GM19372 (cell line): Measurements from ENCODE around the gene SARS1.
"Not testable (repeated sequence)": the region's sequence is repeated elsewhere in the genome, so short reads cannot be mapped to it uniquely, and the experiment has no call there.

Experiments used
- ATAC-seq: cut with Tn5 transposase; IDR thresholded peaks from one replicate; pipeline ENCODE4 v1.9.1; 2021; ENCODE audit warnings: mild to moderate bottlenecking, low read depth, moderate library complexity; ENCODE audit not compliant: unreplicated experiment

SARS1 gene, protein sequence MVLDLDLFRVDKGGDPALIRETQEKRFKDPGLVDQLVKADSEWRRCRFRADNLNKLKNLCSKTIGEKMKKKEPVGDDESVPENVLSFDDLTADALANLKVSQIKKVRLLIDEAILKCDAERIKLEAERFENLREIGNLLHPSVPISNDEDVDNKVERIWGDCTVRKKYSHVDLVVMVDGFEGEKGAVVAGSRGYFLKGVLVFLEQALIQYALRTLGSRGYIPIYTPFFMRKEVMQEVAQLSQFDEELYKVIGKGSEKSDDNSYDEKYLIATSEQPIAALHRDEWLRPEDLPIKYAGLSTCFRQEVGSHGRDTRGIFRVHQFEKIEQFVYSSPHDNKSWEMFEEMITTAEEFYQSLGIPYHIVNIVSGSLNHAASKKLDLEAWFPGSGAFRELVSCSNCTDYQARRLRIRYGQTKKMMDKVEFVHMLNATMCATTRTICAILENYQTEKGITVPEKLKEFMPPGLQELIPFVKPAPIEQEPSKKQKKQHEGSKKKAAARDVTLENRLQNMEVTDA

DNA sequence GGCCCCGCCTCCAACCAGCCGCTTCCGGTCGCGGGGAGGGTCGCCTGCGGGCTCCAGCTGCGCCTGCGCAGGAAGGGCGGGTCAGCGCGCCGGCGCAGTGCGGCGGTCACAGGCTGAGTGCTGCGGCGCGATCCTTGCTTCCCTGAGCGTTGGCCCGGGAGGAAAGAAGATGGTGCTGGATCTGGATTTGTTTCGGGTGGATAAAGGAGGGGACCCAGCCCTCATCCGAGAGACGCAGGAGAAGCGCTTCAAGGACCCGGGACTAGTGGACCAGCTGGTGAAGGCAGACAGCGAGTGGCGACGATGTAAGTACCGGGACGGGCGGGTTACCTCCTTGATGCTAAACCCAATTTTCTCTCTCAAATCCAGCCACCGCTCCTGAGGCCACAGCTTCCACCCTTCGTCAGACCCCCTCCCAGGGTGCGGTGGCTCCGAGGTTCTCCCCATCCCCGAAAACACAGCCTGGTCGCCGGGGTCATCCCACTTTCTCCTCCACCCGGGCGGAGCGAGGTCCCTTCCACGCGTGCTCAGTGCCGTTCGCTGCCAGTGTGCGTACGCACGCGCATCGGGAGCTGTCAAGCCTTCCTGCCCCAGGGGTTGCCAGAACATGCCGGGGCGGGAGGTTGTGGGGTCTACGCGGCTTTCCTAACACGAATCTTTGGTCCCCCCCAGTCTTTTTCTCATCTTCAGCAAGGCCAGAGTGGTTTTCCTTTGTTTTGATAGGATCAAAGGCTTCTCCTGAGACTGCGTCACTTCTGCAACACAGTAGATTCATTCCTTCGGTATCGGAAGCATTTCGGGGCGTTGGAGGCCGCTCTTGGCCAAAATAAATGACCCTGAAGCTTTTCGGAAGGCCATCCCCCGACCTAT, at the start of gene SARS1:
TSS of gene SARS1 (plus strand) at position 95 of the 870 bp plus-strand sequence. CDS start at position 170, 75 bp downstream.
- ATAC-seq = peak; percentile 77

DNA sequence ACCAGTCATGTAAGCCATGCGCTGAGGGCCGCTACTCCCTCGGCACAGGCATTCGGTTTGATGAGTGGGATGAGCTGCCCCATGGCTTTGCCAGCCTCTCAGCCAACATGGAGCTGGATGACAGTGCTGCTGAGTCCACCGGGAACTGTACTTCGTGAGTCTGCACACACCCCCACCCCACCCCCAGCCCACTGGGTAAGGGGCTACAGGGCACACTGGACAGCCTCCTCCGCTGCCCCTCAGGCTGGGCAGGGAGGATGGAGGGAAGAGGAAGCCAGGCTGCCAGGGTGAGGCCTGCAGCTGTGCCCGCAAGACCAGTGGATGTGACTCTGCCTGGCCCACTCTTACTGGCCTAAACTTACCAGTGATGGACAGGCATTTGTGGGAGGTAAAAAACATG, 49.2 kb upstream of the SARS1 start:
- ATAC-seq = no peak

- ATAC-seq = peak; percentile 63
These were observed 46.7 kb upstream of the SARS1 start for GRCh38 chr1:109167001-109167506.

GRCh38 chr1:109170035-109170764, 43.5 kb upstream of the SARS1 start:
- no peak for ATAC-seq

- no peak for ATAC-seq
These were observed 42.1 kb upstream of the SARS1 start for GRCh38 chr1:109171646-109172045.

DNA sequence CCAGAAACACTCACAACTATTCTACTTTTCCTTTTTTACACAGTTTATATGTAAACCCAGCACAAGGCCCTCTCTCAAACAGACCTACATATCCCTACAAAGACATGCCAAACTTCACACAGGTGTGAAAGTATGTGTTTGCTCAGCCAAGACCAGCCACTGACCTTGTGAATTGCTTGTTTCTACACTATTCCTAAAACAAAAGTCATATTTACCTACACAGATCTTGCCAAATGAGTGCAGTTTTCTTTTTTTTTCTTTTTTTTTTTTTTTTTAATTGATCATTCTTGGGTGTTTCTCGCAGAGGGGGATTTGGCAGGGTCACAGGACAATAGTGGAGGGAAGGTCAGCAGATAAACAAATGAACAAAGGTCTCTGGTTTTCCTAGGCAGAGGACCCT, 37.4 kb upstream of the SARS1 start:
- ATAC-seq = not testable (repeated sequence)

GRCh38 chr1:109180715-109181084, 33.0 kb upstream of the SARS1 start:
- not testable (repeated sequence) for ATAC-seq

- ATAC-seq = no peak
These were observed 32.5 kb upstream of the SARS1 start for GRCh38 chr1:109181085-109181806.

DNA sequence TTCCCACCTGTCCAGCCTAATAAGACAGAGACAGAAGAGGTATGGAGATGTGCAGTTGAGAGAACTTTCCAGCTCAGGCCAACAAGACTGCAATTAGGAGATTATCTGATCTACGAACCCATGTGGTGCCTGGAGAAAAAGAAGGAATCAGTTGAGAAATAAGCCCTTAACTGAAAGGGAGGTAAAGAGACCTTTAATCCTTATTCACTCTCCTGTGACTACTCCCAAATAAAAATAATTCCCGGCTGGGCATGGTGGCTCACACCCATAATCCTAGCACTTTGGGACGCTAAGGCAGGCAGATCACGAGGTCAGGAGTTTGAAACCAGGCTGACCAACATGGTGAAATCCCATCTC, 31.9 kb upstream of the SARS1 start:
- ATAC-seq = no peak

- ATAC-seq = no peak
These were observed 30.5 kb upstream of the SARS1 start for GRCh38 chr1:109183058-109183738.

DNA sequence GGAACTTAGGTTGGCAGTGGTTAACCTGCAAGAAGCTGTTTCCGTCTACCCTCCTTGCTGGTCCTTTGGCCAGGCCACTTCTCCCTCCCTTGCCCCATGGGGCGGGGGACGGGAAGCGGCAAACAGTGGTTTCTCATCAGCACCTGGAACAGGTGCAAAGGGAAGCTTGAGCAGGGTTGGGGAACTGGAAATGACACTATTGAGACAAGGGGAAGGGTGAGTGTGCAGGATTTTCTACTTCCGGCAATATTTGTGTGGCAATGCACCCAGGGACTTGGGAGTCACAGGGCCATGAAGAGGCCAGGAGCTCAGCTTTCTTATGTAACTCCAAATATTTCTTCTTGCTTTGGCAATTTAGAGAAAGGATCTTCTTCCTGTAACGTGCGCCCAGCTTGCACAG, 29.0 kb upstream of the SARS1 start:
- no peak for ATAC-seq

- no peak for ATAC-seq
These were observed 28.4 kb upstream of the SARS1 start for GRCh38 chr1:109185357-109185756.

DNA sequence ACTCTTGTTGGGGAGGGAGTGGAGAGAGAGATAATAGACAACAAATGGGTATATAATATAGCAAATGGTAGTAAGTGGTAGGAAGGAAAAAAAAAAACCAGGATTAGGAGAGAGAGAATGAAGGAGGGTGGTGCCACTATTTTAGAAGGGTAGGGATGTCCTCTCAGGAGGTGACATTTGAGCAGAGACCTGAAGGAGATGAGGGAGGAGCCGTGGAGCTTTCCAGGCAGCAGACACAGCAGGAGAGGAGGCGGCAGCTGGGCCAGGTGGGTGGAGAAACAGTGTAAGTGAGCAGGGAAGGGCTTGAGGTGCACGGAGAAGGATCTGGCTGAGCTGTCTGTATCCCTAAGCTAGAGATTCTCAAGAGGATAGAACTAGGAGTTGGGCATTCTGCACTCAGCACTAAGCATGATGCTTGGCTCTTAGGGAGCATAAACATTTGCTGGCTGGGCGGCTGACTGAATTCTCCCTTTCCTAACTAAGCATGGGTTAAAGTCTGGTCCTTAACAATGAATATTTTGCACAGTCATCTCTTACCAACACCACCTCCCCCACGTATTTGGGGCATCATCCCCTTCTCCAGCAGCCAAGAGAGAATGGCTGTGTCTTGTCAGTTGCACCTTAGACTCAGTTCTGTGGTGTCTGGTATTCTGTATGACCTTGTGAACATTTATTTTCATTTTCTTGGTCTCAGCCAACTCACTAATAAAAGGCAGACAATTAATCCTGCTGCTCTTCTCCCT, 27.6 kb upstream of the SARS1 start:
- no peak for ATAC-seq

GRCh38 chr1:109186733-109187086, 27.0 kb upstream of the SARS1 start:
- no peak for ATAC-seq

DNA sequence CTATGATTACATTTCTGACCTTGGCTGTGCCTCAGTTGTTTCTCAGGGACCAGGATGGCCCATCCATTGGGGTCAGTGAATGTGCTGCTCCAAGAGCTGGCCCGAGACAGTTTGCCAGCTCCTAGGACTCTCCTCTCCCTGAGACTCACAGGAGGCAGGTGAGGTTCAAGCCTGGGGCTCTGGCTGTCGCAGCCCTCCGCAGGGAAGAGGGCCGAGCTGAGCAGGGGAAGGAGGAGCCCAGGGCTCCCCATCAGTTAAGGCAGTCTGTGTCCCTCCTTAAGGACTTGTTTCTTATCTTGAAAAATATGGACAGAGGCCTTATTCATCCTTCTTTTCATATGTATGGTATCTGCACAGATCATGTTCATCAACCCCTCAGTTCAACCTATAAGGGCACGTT, 26.6 kb upstream of the SARS1 start:
- no peak for ATAC-seq

DNA sequence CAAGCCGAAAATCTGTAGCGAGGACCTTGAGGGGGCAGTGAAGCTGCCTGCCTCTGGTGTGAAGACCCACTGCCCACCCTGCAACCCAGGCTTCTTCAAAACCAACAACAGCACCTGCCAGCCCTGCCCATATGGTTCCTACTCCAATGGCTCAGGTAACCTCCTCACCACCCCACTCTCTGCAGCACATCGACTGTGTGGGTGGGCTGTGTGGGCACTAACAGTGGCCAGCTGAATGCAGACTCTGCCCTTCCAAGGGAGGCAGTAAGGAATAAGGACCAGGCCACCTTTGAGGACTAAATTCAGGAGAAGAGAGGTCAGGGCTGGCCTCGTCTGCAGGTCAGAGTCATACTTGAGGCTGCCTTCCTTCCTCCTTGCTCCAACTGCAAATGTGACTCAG, 25.5 kb upstream of the SARS1 start:
- ATAC-seq = no peak

DNA sequence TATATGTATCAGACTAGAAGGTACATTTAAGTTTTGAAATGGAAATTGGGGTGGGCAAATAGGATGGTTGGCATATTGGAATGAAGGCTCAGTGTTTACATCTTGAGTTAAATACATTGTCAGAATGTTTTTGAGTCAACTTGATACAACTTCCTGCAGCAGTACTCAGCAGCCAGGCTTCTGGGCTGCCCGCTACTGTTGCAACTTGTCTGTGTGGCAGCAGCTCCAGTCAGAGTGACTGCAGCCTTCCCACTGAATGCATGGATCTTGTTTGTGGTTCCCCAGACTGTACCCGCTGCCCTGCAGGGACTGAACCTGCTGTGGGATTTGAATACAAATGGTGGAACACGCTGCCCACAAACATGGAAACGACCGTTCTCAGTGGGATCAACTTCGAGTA, 24.9 kb upstream of the SARS1 start:
- no peak for ATAC-seq

DNA sequence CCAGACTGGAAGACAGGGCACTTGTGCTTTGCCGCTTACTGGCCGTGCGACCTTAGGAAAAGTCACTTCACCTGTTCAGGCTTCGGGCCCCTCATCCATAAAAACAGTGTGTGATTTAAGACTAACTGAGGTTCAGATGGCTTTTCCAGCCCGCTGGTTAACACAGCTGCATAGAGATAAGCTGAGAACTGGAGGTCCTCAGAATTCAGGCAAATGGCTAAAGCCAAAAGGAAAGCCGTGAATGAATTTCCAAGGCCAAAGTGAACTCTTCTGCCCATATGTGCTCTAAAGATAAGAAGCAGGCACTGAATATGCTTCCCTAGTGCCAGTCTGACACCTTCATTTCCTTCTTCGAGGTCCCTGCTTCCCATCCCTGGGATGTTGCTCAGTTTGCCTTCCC, 23.5 kb upstream of the SARS1 start:
- ATAC-seq = no peak

DNA sequence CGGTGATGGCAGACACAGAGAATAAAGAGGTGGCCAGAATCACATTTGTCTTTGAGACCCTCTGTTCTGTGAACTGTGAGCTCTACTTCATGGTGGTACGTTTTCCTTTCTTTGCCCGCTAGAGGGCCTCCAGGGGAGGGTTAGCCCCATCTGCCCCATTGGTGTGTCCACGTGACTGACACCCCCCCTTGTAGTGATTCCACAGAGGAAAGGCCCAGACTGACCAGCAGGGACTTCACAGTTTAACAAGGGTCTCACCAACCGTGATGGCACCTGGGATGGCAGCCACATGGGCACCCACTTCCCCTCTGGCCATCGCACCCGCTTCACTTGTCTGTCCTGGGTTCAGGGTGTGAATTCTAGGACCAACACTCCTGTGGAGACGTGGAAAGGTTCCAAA, 22.3 kb upstream of the SARS1 start:
- ATAC-seq = no peak
